ENCODE data around the gene EXD3.

EXD3 gene

GRCh38 chr9:137441935-137442321 is 19.0 kb upstream of the EXD3 start:
- no peak for TF ChIP-seq CTCF (conservative IDR thresholded peaks at IDR 0.05; ENCODE audit: low read depth, low read length)
- Histone ChIP-seq H3K27me3 (ENCODE audit: insufficient read depth, low read depth) (peaks cover 47% of the 10 kb centered on the region), H3K79me2 (ENCODE audit: insufficient read depth, low read depth) (no peaks in the 10 kb centered on the region), H3K27ac (no peak overlapping the region), H3K4me1 (ENCODE audit: low read depth, poor library complexity, severe bottlenecking) (peaks cover 16% of the 10 kb centered on the region), H3K4me3 (IDR thresholded peaks at IDR 0.05; ENCODE audit: insufficient read depth, low read depth, low read length) (no peak overlapping the region), H2AFZ (ENCODE audit: low read depth) (no peak overlapping the region), H3K36me3 (ENCODE audit: insufficient read depth) (no peaks in the 10 kb centered on the region), H4K20me1 (ENCODE audit: insufficient read depth) (no peaks in the 10 kb centered on the region), H3K4me2 (no peak overlapping the region), H3K9ac (no peak overlapping the region)

GRCh38 chr9:137441289-137441934 is 18.4 kb upstream of the EXD3 start, which contains the start of gene ENTPD8:
Gene ENTPD8, minus strand, starts transcription at chr9:137441357. Its CDS starts 3,072 bp downstream, at chr9:137438285.
- Histone ChIP-seq H2AFZ (ENCODE audit: low read depth) (no peak within 1 kb of the TSS; the same call in 1 of the 2 replicates), H3K79me2 (ENCODE audit: insufficient read depth, low read depth) (no peaks in the 10 kb centered on the region), H3K4me3 (IDR thresholded peaks at IDR 0.05; ENCODE audit: insufficient read depth, low read depth, low read length) (no peak within 1 kb of the TSS), H3K27ac (no peak within 1 kb of the TSS), H3K9ac (no peak within 1 kb of the TSS), H4K20me1 (ENCODE audit: insufficient read depth) (no peaks in the 10 kb centered on the region), H3K4me1 (ENCODE audit: low read depth, poor library complexity, severe bottlenecking) (peaks cover 16% of the 10 kb centered on the region), H3K36me3 (ENCODE audit: insufficient read depth) (no peaks in the 10 kb centered on the region), H3K27me3 (ENCODE audit: insufficient read depth, low read depth) (peaks cover 53% of the 10 kb centered on the region), H3K4me2 (no peak within 1 kb of the TSS)
- TF ChIP-seq CTCF (conservative IDR thresholded peaks at IDR 0.05; ENCODE audit: low read depth, low read length), result no peak

- Histone ChIP-seq H3K9ac (no peak overlapping the region), H2AFZ (ENCODE audit: low read depth) (no peak overlapping the region), H3K79me2 (ENCODE audit: insufficient read depth, low read depth) (no peaks in the 10 kb centered on the region), H3K4me2 (no peak overlapping the region), H3K27me3 (ENCODE audit: insufficient read depth, low read depth) (peaks cover 67% of the 10 kb centered on the region), H3K4me1 (ENCODE audit: low read depth, poor library complexity, severe bottlenecking) (no peaks in the 10 kb centered on the region), H3K36me3 (ENCODE audit: insufficient read depth) (no peaks in the 10 kb centered on the region), H3K27ac (no peak overlapping the region), H3K4me3 (IDR thresholded peaks at IDR 0.05; ENCODE audit: insufficient read depth, low read depth, low read length) (no peak overlapping the region), H4K20me1 (ENCODE audit: insufficient read depth) (no peaks in the 10 kb centered on the region)
- TF ChIP-seq CTCF (conservative IDR thresholded peaks at IDR 0.05; ENCODE audit: low read depth, low read length), result no peak
These were observed 16.3 kb upstream of the EXD3 start for GRCh38 chr9:137439158-137439714.

- Histone ChIP-seq H3K4me1 (ENCODE audit: low read depth, poor library complexity, severe bottlenecking) (no peaks in the 10 kb centered on the region), H2AFZ (ENCODE audit: low read depth) (no peak overlapping the region), H3K79me2 (ENCODE audit: insufficient read depth, low read depth) (no peaks in the 10 kb centered on the region), H4K20me1 (ENCODE audit: insufficient read depth) (no peaks in the 10 kb centered on the region), H3K36me3 (ENCODE audit: insufficient read depth) (no peaks in the 10 kb centered on the region), H3K4me2 (no peak overlapping the region), H3K27me3 (ENCODE audit: insufficient read depth, low read depth) (peaks cover 70% of the 10 kb centered on the region), H3K27ac (no peak overlapping the region), H3K9ac (no peak overlapping the region), H3K4me3 (IDR thresholded peaks at IDR 0.05; ENCODE audit: insufficient read depth, low read depth, low read length) (no peak overlapping the region)
- no peak for TF ChIP-seq CTCF (conservative IDR thresholded peaks at IDR 0.05; ENCODE audit: low read depth, low read length)
These were observed 15.7 kb upstream of the EXD3 start for GRCh38 chr9:137438591-137439157.
